Epithelial cell of alveolus of lung (primary cell): ENCODE data around the gene CD300E. TPM values are rescaled to one million over a fixed set of nuclear protein-coding genes. Genes with fewer than 3 reads are reported as not detected.

ENCODE experiments used
- total RNA-seq: library from RNA; depleted of rRNA; stranded (reverse); fragments of >200 nt; gene quantifications from 2 replicates; pipeline ENCODE4 v1.2.1, GENCODE V29; 2015

Gene CD300E
- total RNA-seq, result not detected in 2 replicates

GRCh38 chr17:74623693-74624093, at the start of gene CD300E:
CD300E (minus strand) TSS chr17:74623738; CDS start chr17:74623621, 117 bp downstream.

GRCh38 chr17:74592087-74592990, 31.2 kb downstream of the CD300E start, which contains the start of gene CD300LD:
CD300LD (minus strand) TSS chr17:74592283; CDS start chr17:74592202, 81 bp downstream.

GRCh38 chr17:74567397-74567796, 56.1 kb downstream of the CD300E start, which contains the start of gene CD300H:
CD300H (minus strand) TSS chr17:74567509.

Other genes starting within 250 kb of the CD300E start
- 6.7 and 11.2 TPM in 2 replicates for gene GPRC5C, start 191.7 kb downstream of the CD300E start, total RNA-seq
- not detected in 2 replicates for gene CD300A, start 157.1 kb downstream of the CD300E start, total RNA-seq
- not detected in 2 replicates for gene CD300LB, start 92.3 kb downstream of the CD300E start, total RNA-seq
- gene CD300C, start 77.6 kb downstream of the CD300E start, total RNA-seq, result not detected in 2 replicates
- not detected in 2 replicates for gene CD300H, start 56.2 kb downstream of the CD300E start, total RNA-seq
- not detected in 2 replicates for gene CD300LD, start 31.5 kb downstream of the CD300E start, total RNA-seq
- not detected in 2 replicates for gene CD300LF, start 89.2 kb upstream of the CD300E start, total RNA-seq
- gene RAB37, start 113.5 kb upstream of the CD300E start, total RNA-seq, result 0.26 and 7.7 TPM in 2 replicates
- gene NHERF1, start 124.9 kb upstream of the CD300E start, total RNA-seq, result 11.8 and 23.4 TPM in 2 replicates
- gene NAT9, start 152.6 kb upstream of the CD300E start, total RNA-seq, result 15.6 and 29.5 TPM in 2 replicates
- gene GRIN2C, start 236.1 kb upstream of the CD300E start, total RNA-seq, result not detected in 2 replicates
- gene FDXR, start 249.3 kb upstream of the CD300E start, total RNA-seq, result 28.1 and 30.8 TPM in 2 replicates